ENCODE data around the gene TCAP. TPM values are rescaled to one million over a fixed set of nuclear protein-coding genes. Genes with fewer than 3 reads are reported as not detected.

The TCAP gene
- total and polyA plus RNA-seq, 9 donors = 0.24 to 1.9 (median 1.3) TPM

DNA sequence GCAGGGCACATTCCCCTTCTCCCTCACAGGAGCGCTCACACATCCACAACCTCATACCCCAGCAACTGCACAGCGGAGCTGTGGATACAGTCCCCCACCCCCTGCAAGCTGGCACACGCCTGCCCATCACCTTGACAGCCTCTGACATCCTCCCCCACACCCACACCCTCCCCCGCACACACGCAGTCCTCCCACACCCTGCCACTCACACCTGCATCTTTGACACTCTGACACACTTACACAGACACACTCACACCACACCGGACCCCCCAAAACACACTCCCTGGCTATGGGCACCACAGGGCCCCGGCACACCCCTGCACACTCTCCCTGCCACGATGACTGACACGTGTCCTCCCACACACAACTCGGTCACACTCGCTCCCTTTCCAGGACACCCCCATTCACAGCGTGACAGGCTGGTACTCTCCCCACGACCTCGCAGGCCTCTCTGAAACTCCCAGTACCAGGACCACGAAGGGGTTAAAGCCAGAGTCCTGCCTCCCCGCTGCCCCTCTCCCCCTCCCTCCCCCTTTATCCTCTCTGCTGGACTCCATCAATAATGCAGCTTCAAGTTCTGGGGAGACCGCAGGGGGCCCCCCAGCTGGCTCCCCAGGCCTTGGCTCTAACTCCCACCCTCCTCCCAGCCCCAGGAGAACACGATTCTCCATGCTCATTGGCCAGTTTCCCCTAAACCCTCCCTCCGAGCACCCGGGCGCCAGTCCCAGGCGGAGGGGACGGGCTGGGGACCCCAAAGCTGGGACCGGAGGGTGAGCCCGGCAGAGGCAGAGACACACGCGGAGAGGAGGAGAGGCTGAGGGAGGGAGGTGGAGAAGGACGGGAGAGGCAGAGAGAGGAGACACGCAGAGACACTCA is 38.7 kb upstream of the TCAP start, which contains the start of gene PPP1R1B:
TSS of gene PPP1R1B (plus strand) at position 782 of the 876 bp plus-strand sequence. CDS start 441 bp downstream, outside the sequence.
- no peak for DNase-seq
- peak within 1 kb of the TSS; percentile 26 for H3K4me3 ChIP-seq
- H3K27ac ChIP-seq = no peak within 1 kb of the TSS
- no peaks in the 10 kb centered on the region for H3K9me3 ChIP-seq
- H3K36me3 ChIP-seq = no peaks in the 10 kb centered on the region
- TF ChIP-seq, protein P1, sequence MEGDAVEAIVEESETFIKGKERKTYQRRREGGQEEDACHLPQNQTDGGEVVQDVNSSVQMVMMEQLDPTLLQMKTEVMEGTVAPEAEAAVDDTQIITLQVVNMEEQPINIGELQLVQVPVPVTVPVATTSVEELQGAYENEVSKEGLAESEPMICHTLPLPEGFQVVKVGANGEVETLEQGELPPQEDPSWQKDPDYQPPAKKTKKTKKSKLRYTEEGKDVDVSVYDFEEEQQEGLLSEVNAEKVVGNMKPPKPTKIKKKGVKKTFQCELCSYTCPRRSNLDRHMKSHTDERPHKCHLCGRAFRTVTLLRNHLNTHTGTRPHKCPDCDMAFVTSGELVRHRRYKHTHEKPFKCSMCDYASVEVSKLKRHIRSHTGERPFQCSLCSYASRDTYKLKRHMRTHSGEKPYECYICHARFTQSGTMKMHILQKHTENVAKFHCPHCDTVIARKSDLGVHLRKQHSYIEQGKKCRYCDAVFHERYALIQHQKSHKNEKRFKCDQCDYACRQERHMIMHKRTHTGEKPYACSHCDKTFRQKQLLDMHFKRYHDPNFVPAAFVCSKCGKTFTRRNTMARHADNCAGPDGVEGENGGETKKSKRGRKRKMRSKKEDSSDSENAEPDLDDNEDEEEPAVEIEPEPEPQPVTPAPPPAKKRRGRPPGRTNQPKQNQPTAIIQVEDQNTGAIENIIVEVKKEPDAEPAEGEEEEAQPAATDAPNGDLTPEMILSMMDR (IDR thresholded peaks at IDR 0.05) = no peak
- TF ChIP-seq EP300 (IDR thresholded peaks at IDR 0.05) = no peak
- no peak for TF ChIP-seq POLR2A (IDR thresholded peaks at IDR 0.05)
- intact Hi-C loops (cut with DNase I) = loop anchor here in 2 of 4 donors (5.0 to 10.0 kb wide), 2 partner anchors 82 to 126 kb away; no protein-coding TSS in a partner anchor
- no peaks in the 10 kb centered on the region for H3K27me3 ChIP-seq
- WGBS, 3 donors = 8 to 11% (median 9%) methylated on average over 29 of the region's 29 CpGs
- peaks cover 2% of the 10 kb centered on the region for H3K4me1 ChIP-seq (ENCODE audit: insufficient read depth)

DNA sequence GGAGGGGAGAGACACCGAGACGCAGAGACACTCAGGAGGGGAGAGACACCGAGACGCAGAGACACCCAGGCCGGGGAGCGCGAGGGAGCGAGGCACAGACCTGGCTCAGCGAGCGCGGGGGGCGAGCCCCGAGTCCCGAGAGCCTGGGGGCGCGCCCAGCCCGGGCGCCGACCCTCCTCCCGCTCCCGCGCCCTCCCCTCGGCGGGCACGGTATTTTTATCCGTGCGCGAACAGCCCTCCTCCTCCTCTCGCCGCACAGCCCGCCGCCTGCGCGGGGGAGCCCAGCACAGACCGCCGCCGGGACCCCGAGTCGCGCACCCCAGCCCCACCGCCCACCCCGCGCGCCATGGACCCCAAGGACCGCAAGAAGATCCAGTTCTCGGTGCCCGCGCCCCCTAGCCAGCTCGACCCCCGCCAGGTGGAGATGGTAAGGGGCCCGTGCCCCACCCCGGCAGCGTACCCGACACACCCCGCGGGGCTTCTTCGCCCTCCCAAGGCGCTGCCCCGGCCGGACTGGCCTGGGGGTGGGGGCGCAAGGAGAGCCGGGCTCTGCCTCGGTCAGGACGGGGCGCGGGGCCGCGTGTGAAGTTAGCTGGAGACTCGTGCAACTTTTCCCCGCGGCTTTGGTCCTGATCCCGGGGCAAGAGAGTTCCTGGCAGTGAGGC is 38.0 kb upstream of the TCAP start:
- Histone ChIP-seq H3K4me1 (ENCODE audit: insufficient read depth) (peaks cover 2% of the 10 kb centered on the region), H3K27me3 (no peaks in the 10 kb centered on the region), H3K36me3 (no peaks in the 10 kb centered on the region), H3K27ac (no peak overlapping the region), H3K9me3 (no peaks in the 10 kb centered on the region), H3K4me3 (peak overlapping the region; percentile 26)
- no peak for DNase-seq
- TF ChIP-seq EP300 (IDR thresholded peaks at IDR 0.05) (no peak), POLR2A (IDR thresholded peaks at IDR 0.05) (no peak)
- TF ChIP-seq, protein P1 (IDR thresholded peaks at IDR 0.05) = no peak
- intact Hi-C loops (cut with DNase I) = loop anchor here in 2 of 4 donors (5.0 to 10.0 kb wide), 2 partner anchors 82 to 125 kb away; no protein-coding TSS in a partner anchor
- 0 to 2% (median 1%) methylated on average over 35 to 72 of the region's 72 CpGs for WGBS, 3 donors

DNA sequence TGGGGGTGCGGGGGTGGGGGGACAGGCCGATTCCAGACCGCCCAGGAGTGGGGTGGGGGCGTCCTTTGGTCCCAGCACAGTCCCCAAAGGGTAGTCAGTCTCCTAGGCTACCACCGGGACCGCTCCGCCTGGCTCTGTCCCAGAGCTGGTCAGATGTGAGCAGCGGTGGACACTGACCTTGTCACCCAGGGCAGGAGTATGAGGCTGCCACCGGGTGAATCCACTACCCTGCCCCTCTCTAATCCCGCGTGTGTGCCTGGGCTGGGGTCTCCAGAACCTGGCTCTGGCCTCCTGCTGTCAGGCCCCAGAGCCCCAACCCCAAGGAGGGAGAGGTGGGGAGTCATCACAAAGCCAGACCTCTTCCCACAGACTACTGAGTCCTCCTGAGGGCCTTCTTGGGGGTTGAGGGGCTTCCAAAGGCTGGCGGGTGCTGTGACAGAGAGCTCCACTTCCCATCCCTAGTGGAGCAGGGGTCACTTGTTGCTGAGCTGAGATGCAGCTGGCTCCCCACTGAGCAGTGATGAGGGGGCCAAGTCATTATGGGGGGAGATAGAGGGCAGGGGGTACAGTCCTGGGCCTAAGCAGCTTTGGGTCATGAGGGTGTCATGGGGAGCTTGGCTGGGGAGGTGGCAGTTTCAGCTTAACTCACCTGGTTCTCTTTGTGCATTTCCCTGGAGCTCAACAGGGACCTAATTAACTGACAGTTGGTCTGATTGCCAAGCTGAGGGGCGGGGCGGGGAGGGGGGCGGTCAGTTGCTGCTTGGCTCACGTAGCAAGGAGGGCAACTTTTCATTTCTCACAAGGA is 37.2 kb upstream of the TCAP start:
- no peaks in the 10 kb centered on the region for H3K27me3 ChIP-seq
- peaks cover 2% of the 10 kb centered on the region for H3K4me1 ChIP-seq (ENCODE audit: insufficient read depth)
- no peak overlapping the region for H3K27ac ChIP-seq
- 44 to 56% (median 45%) methylated on average over 12 to 16 of the region's 16 CpGs for WGBS, 3 donors
- intact Hi-C loops (cut with DNase I) = loop anchor here in 2 of 4 donors (5.0 to 10.0 kb wide), 2 partner anchors 83 to 124 kb away; no protein-coding TSS in a partner anchor
- no peak overlapping the region for H3K4me3 ChIP-seq
- no peaks in the 10 kb centered on the region for H3K9me3 ChIP-seq
- H3K36me3 ChIP-seq = no peaks in the 10 kb centered on the region
- no peak for DNase-seq
- TF ChIP-seq EP300 (IDR thresholded peaks at IDR 0.05) = no peak
- no peak for TF ChIP-seq POLR2A (IDR thresholded peaks at IDR 0.05)

DNA sequence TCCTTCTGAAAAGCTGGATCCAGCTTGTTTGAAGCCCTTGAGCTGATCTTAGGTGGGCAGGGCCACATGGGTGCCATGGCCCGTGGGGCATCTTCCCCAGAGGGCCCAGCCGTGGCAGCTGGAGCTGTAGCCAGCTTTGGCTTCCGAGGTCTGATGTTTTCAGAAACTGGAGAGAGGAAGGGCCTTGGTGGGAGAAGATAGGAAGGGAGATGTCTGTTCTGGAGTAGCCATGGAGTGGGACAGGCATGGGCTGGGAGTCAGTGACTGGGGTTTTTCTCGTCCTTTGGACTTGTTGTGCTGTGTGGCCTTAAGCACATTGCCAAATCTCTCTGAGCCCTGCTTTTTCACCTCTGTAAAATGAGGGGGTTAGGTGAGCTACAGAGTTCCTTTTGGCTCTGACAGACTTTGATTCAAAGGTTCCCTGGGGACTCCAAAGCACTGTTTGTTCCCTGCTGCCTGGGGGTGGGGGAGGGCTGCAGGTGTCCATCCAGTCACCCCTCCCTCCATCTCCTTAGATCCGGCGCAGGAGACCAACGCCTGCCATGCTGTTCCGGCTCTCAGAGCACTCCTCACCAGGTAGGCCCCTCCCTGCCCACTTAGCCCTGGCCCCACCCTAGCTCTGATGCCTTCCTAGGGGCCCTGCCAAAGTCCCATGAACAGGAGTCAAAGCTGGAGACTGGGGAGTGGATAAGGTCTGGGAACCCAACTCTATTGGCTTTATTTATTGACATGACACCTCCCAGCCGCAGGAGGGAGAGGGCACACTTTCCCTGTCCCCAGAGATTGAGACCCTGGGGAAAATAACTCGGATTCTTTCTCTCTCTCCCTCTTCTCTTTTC is 36.3 kb upstream of the TCAP start:
- H3K27me3 ChIP-seq = no peaks in the 10 kb centered on the region
- H3K4me1 ChIP-seq (ENCODE audit: insufficient read depth) = no peaks in the 10 kb centered on the region
- no peak for DNase-seq
- intact Hi-C loops (cut with DNase I) = loop anchor here in 2 of 4 donors (5.0 to 10.0 kb wide), 2 partner anchors 84 to 123 kb away; no protein-coding TSS in a partner anchor
- H3K4me3 ChIP-seq = no peak overlapping the region
- no peak overlapping the region for H3K27ac ChIP-seq
- H3K36me3 ChIP-seq = no peaks in the 10 kb centered on the region
- no peaks in the 10 kb centered on the region for H3K9me3 ChIP-seq
- TF ChIP-seq EP300 (IDR thresholded peaks at IDR 0.05) (no peak), POLR2A (IDR thresholded peaks at IDR 0.05) (no peak)
- TF ChIP-seq, protein P1 (IDR thresholded peaks at IDR 0.05) = no peak
- 59 to 65% (median 65%) methylated on average over 10 of the region's 10 CpGs for WGBS, 3 donors
